DND-41 (cell line): ENCODE data around the gene CCDC6.

Experiments used
- ATAC-seq: fragments of 200-7000 bp; cut with Tn5 transposase; 3 replicates; pipeline ENCODE4 v1.9.1; 2021; ENCODE audit warnings: low read depth; ENCODE audit not compliant: insufficient read depth
- DNase-seq: peaks from one replicate; pipeline ENCODE4 v3.0.0-alpha.2; 2020
- H2AFZ ChIP-seq: 2 replicates; pipeline ENCODE4 v1.6.0; 2012; ENCODE audit warnings: low read depth, low read length
- H3K27ac ChIP-seq: 2 replicates; pipeline ENCODE4 v1.5.1; 2012; ENCODE audit warnings: low read length, inconsistent platforms
- H3K27me3 ChIP-seq: fragments of 200-600 bp; sonication (generic); 2 replicates; pipeline ENCODE4 v1.6.0; 2012; ENCODE audit warnings: low read length, mild to moderate bottlenecking, inconsistent platforms; ENCODE audit not compliant: insufficient read depth, poor library complexity
- H3K36me3 ChIP-seq: 2 replicates; pipeline ENCODE4 v1.5.1; 2012; ENCODE audit warnings: low read length, inconsistent platforms; ENCODE audit not compliant: insufficient read depth
- H3K4me1 ChIP-seq: 2 replicates; pipeline ENCODE4 v1.5.1; 2012; ENCODE audit warnings: mild to moderate bottlenecking, low read length; ENCODE audit not compliant: insufficient read depth
- H3K4me2 ChIP-seq: 2 replicates; pipeline ENCODE4 v1.6.0; 2012; ENCODE audit warnings: mild to moderate bottlenecking, moderate library complexity, low read length, inconsistent platforms; ENCODE audit not compliant: insufficient read depth
- H3K4me3 ChIP-seq, 2 experiments: fragments of 200-600 bp in 1 of 2; shearing (Covaris generic) in 1 of 2; 2 replicates each; pipeline ENCODE4 v1.5.1; 2012 to 2016; ENCODE audit warnings: inconsistent platforms in 2 of 2, low read length in 2 of 2, mild to moderate bottlenecking in 2 of 2, low read depth in 1 of 2, moderate library complexity in 1 of 2
- H3K79me2 ChIP-seq: 2 replicates; pipeline ENCODE4 v1.6.0; 2012; ENCODE audit warnings: low read length, inconsistent platforms; ENCODE audit not compliant: insufficient read depth
- H3K9ac ChIP-seq: 2 replicates; pipeline ENCODE4 v1.6.0; 2012; ENCODE audit warnings: low read depth, mild to moderate bottlenecking, inconsistent platforms, low read length, moderate library complexity
- H3K9me3 ChIP-seq: 2 replicates; pipeline ENCODE4 v1.5.1; 2012; ENCODE audit warnings: low read length, moderate library complexity, mild to moderate bottlenecking, inconsistent platforms; ENCODE audit not compliant: insufficient read depth, severe bottlenecking
- H4K20me1 ChIP-seq: 2 replicates; pipeline ENCODE4 v1.6.0; 2012; ENCODE audit warnings: low read length; ENCODE audit not compliant: insufficient read depth
- EZH2 ChIP-seq: IDR thresholded peaks from 3 replicates; pipeline ENCODE4 v1.6.1; 2012; ENCODE audit warnings: borderline replicate concordance, low read depth, mild to moderate bottlenecking, moderate library complexity, low read length, inconsistent platforms; ENCODE audit not compliant: severe bottlenecking
- TF ChIP-seq, protein P1 (sequence below): IDR thresholded peaks from 2 replicates; pipeline ENCODE4 v1.5.1; 2012; ENCODE audit warnings: borderline replicate concordance, low read length, moderate library complexity, mild to moderate bottlenecking; ENCODE audit not compliant: poor library complexity, severe bottlenecking; ENCODE audit errors: extremely low read depth

The CCDC6 gene

DNA sequence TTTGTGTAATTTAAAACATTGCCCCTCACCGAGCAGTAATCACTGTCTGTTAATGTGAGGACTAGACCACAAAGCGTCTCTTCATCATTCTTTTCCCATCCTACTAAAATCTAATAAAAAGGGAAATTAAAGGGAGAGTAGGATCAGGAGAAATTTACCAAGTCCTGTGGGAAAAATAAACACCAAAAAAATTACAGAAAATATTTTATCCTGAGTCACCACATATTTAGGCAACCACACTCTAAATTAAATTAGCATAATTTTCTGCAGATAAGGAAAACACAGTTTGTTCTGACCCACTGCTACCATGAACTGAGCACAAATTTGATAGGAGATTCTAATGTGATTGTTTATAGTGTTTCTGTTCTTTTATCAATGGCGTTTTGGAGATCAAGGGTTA, 49.3 kb downstream of the CCDC6 start:
- no peak for TF ChIP-seq EZH2
- TF ChIP-seq, protein P1, sequence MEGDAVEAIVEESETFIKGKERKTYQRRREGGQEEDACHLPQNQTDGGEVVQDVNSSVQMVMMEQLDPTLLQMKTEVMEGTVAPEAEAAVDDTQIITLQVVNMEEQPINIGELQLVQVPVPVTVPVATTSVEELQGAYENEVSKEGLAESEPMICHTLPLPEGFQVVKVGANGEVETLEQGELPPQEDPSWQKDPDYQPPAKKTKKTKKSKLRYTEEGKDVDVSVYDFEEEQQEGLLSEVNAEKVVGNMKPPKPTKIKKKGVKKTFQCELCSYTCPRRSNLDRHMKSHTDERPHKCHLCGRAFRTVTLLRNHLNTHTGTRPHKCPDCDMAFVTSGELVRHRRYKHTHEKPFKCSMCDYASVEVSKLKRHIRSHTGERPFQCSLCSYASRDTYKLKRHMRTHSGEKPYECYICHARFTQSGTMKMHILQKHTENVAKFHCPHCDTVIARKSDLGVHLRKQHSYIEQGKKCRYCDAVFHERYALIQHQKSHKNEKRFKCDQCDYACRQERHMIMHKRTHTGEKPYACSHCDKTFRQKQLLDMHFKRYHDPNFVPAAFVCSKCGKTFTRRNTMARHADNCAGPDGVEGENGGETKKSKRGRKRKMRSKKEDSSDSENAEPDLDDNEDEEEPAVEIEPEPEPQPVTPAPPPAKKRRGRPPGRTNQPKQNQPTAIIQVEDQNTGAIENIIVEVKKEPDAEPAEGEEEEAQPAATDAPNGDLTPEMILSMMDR: no peak
- no peak overlapping the region for H3K4me3 ChIP-seq
- H3K27ac ChIP-seq: no peak overlapping the region
- H3K79me2 ChIP-seq: peaks cover 85% of the 10 kb centered on the region
- H4K20me1 ChIP-seq: peaks cover 47% of the 10 kb centered on the region; the same call in 1 of the 2 replicates
- no peak overlapping the region for H3K9ac ChIP-seq
- no peaks in the 10 kb centered on the region for H3K27me3 ChIP-seq
- DNase-seq: no peak
- H3K9me3 ChIP-seq: no peaks in the 10 kb centered on the region
- no peak overlapping the region for H2AFZ ChIP-seq
- no peak for ATAC-seq
- H3K36me3 ChIP-seq: 0 out of 2 replicates have a peak, but pooled peaks cover 3% of the 10 kb centered on the region
- H3K4me2 ChIP-seq: no peak overlapping the region
- no peaks in the 10 kb centered on the region for H3K4me1 ChIP-seq

DNA sequence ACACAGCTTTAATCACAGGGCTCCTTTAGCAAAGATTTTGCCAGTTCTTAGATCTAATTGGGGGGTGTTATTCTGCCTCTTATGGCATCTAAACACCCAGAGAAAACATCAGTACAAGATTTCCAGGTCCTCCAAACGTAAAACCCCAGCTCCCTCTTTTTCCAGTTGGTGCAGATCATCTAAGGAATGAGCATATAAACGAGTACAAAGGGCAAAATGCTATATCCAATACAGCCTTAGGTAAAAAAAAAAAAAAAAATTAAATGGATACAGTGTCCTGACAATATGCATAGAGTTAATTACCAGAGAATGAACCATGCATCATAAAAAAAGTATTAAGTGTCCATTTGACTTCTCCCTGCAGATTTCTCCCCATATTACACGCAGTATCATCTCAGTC, 50.3 kb downstream of the CCDC6 start:
- H2AFZ ChIP-seq: no peak overlapping the region
- H3K4me2 ChIP-seq: no peak overlapping the region
- ATAC-seq (no peak), DNase-seq (no peak)
- TF ChIP-seq EZH2: no peak
- TF ChIP-seq, protein P1: no peak
- no peaks in the 10 kb centered on the region for H3K4me1 ChIP-seq
- no peaks in the 10 kb centered on the region for H3K9me3 ChIP-seq
- H4K20me1 ChIP-seq: peaks cover 43% of the 10 kb centered on the region; the same call in 1 of the 2 replicates
- H3K79me2 ChIP-seq: peaks cover 75% of the 10 kb centered on the region
- no peaks in the 10 kb centered on the region for H3K27me3 ChIP-seq
- H3K4me3 ChIP-seq: no peak overlapping the region
- H3K9ac ChIP-seq: no peak overlapping the region
- peaks cover 12% of the 10 kb centered on the region; the same call in 1 of the 2 replicates for H3K36me3 ChIP-seq
- no peak overlapping the region for H3K27ac ChIP-seq

DNA sequence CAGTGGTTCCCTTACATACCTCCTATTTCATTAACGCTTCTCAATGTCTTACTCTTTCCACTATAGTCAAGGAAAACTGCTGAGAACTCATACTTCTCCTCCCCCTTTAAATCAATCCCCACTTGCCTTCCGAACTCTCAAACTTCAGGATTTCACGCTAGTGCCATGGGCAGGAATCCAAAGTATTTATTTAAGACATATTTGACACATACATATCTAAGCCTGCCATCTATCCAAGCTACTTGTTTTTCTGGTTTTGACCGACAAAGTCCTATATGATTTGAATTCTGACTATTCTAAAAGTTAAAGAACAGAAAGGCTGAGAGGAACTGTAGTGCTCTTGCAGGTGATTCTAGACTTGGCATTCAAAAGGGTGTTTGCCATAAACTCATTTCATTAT, 51.8 kb downstream of the CCDC6 start:
- H3K27me3 ChIP-seq: no peaks in the 10 kb centered on the region
- ATAC-seq (no peak), DNase-seq (no peak)
- H3K36me3 ChIP-seq: peaks cover 17% of the 10 kb centered on the region
- H3K4me1 ChIP-seq: no peaks in the 10 kb centered on the region
- TF ChIP-seq EZH2: no peak
- TF ChIP-seq, protein P1: no peak
- no peak overlapping the region for H3K9ac ChIP-seq
- no peak overlapping the region for H2AFZ ChIP-seq
- no peak overlapping the region for H3K4me2 ChIP-seq
- H3K79me2 ChIP-seq: peaks cover 60% of the 10 kb centered on the region
- no peak overlapping the region for H3K27ac ChIP-seq
- H3K4me3 ChIP-seq: no peak overlapping the region
- H3K9me3 ChIP-seq: no peaks in the 10 kb centered on the region
- peaks cover 35% of the 10 kb centered on the region; the same call in 1 of the 2 replicates for H4K20me1 ChIP-seq

DNA sequence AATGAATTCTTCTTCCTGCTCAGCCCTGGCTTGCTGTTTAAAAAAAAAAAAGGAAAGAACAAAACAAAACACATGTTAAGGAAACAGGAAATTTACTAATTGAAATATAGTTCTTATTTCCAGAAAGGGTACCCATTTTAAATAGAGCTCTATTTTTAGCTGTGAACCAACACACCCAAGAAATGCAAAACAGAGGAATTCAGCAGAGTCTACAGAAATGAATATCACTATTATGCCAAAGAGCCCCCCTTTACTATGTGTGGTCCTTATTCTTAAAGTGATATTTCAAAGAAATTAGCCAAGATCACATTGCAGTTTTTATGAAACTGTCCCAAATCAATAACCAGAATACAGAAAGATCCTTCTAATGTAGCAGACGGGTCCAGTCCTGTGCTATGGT, 53.7 kb downstream of the CCDC6 start:
- peaks cover 20% of the 10 kb centered on the region; the same call in 1 of the 2 replicates for H4K20me1 ChIP-seq
- no peaks in the 10 kb centered on the region for H3K9me3 ChIP-seq
- no peak overlapping the region for H2AFZ ChIP-seq
- H3K9ac ChIP-seq: no peak overlapping the region
- H3K27ac ChIP-seq: no peak overlapping the region
- H3K4me2 ChIP-seq: no peak overlapping the region
- no peaks in the 10 kb centered on the region for H3K4me1 ChIP-seq
- H3K36me3 ChIP-seq: peaks cover 35% of the 10 kb centered on the region
- TF ChIP-seq EZH2: no peak
- TF ChIP-seq, protein P1: no peak
- H3K79me2 ChIP-seq: peaks cover 44% of the 10 kb centered on the region
- no peak for ATAC-seq
- DNase-seq: no peak
- no peak overlapping the region for H3K4me3 ChIP-seq
- no peaks in the 10 kb centered on the region for H3K27me3 ChIP-seq
